H9 (cell line): ENCODE results near the gene THSD4. TPM values are rescaled to one million over a fixed set of nuclear protein-coding genes. Genes with fewer than 3 reads are reported as not detected.

Experiments
- DNase-seq: peaks from one replicate; pipeline ENCODE4 v3.0.0-alpha.2; 2017
- H2AFZ ChIP-seq: one replicate; pipeline ENCODE4 v1.6.1; 2013; ENCODE audit warnings: mild to moderate bottlenecking, low read length, control low read depth, moderate library complexity
- H2AK5ac ChIP-seq: 2 replicates; pipeline ENCODE4 v1.6.1; 2013; ENCODE audit warnings: low read length, control low read depth, mixed read lengths; ENCODE audit not compliant: insufficient read length
- H2BK120ac ChIP-seq: one replicate; pipeline ENCODE4 v1.6.1; 2013; ENCODE audit warnings: low read depth, mild to moderate bottlenecking, low read length, control low read depth, inconsistent platforms; ENCODE audit not compliant: poor library complexity, severe bottlenecking
- H2BK12ac ChIP-seq: 2 replicates; pipeline ENCODE4 v1.6.1; 2013; ENCODE audit warnings: low read length, control low read depth, mixed read lengths, low read depth; ENCODE audit not compliant: insufficient read length
- H2BK15ac ChIP-seq: 2 replicates; pipeline ENCODE4 v1.6.1; 2013; ENCODE audit warnings: low read depth, low read length, control low read depth
- H2BK20ac ChIP-seq: one replicate; pipeline ENCODE4 v1.6.1; 2013; ENCODE audit warnings: low read depth, mild to moderate bottlenecking, low read length, control low read depth, inconsistent platforms; ENCODE audit not compliant: poor library complexity, severe bottlenecking
- H2BK5ac ChIP-seq: 2 replicates; pipeline ENCODE4 v1.6.1; 2013; ENCODE audit warnings: low read length, control low read depth, mixed read lengths; ENCODE audit not compliant: insufficient read length
- H3K14ac ChIP-seq: 2 replicates; pipeline ENCODE4 v1.6.1; 2013; ENCODE audit warnings: low read length, control low read depth; ENCODE audit not compliant: insufficient read depth
- H3K18ac ChIP-seq: 2 replicates; pipeline ENCODE4 v1.6.1; 2013; ENCODE audit warnings: low read depth, mild to moderate bottlenecking, mixed read lengths, low read length, control low read depth; ENCODE audit not compliant: insufficient read length
- H3K23ac ChIP-seq: 2 replicates; pipeline ENCODE4 v1.6.1; 2013; ENCODE audit warnings: low read length, control low read depth, mixed read lengths, low read depth; ENCODE audit not compliant: insufficient read length
- H3K23me2 ChIP-seq: 2 replicates; pipeline ENCODE4 v1.6.1; 2013; ENCODE audit warnings: low read depth, mild to moderate bottlenecking, mixed read lengths, low read length, control low read depth; ENCODE audit not compliant: insufficient read length, poor library complexity, severe bottlenecking
- H3K27ac ChIP-seq: 2 replicates; pipeline ENCODE4 v1.5.1; 2013; ENCODE audit warnings: low read length, control low read depth, mixed read lengths, low read depth; ENCODE audit not compliant: insufficient read length
- H3K27me3 ChIP-seq: 2 replicates; pipeline ENCODE4 v1.6.1; 2013; ENCODE audit warnings: low read length, control low read depth, inconsistent platforms; ENCODE audit not compliant: insufficient read depth
- H3K4ac ChIP-seq: 2 replicates; pipeline ENCODE4 v1.6.1; 2013; ENCODE audit warnings: low read depth, mild to moderate bottlenecking, control low read depth, inconsistent platforms, low read length, moderate library complexity
- H3K4me1 ChIP-seq: 2 replicates; pipeline ENCODE4 v1.6.1; 2013; ENCODE audit warnings: low read length, control low read depth, inconsistent platforms; ENCODE audit not compliant: insufficient read depth
- H3K4me2 ChIP-seq: 2 replicates; pipeline ENCODE4 v1.6.1; 2013; ENCODE audit warnings: low read length, control low read depth, mixed read lengths; ENCODE audit not compliant: insufficient read length, insufficient read depth
- H3K56ac ChIP-seq: 2 replicates; pipeline ENCODE4 v1.6.1; 2013; ENCODE audit warnings: low read depth, mild to moderate bottlenecking, mixed read lengths, low read length, control low read depth; ENCODE audit not compliant: insufficient read length
- H3K79me1 ChIP-seq: 2 replicates; pipeline ENCODE4 v1.6.1; 2013; ENCODE audit warnings: low read depth, mild to moderate bottlenecking, moderate library complexity, low read length, control low read depth, inconsistent platforms; ENCODE audit not compliant: insufficient read depth, poor library complexity, severe bottlenecking
- H3K79me2 ChIP-seq: 2 replicates; pipeline ENCODE4 v1.6.1; 2013; ENCODE audit warnings: low read length, control low read depth, inconsistent platforms; ENCODE audit not compliant: insufficient read depth
- H3K9ac ChIP-seq: 2 replicates; pipeline ENCODE4 v1.6.1; 2013; ENCODE audit warnings: low read length, control low read depth, mixed read lengths; ENCODE audit not compliant: insufficient read length; ENCODE audit errors: extremely low read depth
- H3K9me3 ChIP-seq: one replicate; pipeline ENCODE4 v1.6.1; 2013; ENCODE audit warnings: low read depth, low read length, inconsistent platforms; ENCODE audit not compliant: control insufficient read depth
- H3T11ph ChIP-seq: one replicate; pipeline ENCODE4 v1.6.1; 2013; ENCODE audit warnings: mild to moderate bottlenecking, low read length, control low read depth, inconsistent platforms
- H4K20me1 ChIP-seq: one replicate; pipeline ENCODE4 v1.6.1; 2013; ENCODE audit not compliant: control insufficient read depth, insufficient read length, insufficient read depth
- H4K5ac ChIP-seq: 2 replicates; pipeline ENCODE4 v1.6.1; 2013; ENCODE audit warnings: low read depth, mild to moderate bottlenecking, mixed read lengths, low read length, control low read depth; ENCODE audit not compliant: insufficient read length
- H4K8ac ChIP-seq: replicated peaks from 2 replicates; pipeline ENCODE4 v1.6.1; 2013; ENCODE audit warnings: low read length, control low read depth, mixed read lengths, low read depth; ENCODE audit not compliant: insufficient read length
- H4K91ac ChIP-seq: 2 replicates; pipeline ENCODE4 v1.6.1; 2013; ENCODE audit warnings: low read depth, mild to moderate bottlenecking, moderate library complexity, mixed read lengths, low read length, control low read depth; ENCODE audit not compliant: insufficient read length
- H3K27ac Mint-ChIP-seq, 3 experiments: 2 replicates in 2 of 3; 3 replicates in 1 of 3; pipeline ENCODE4 v1.8.0; 2020 to 2021; ENCODE audit warnings: mixed read lengths in 3 of 3, mild to moderate bottlenecking in 1 of 3, moderate library complexity in 1 of 3
- H3K27me3 Mint-ChIP-seq: 2 replicates; pipeline ENCODE4 v1.8.0; 2021; ENCODE audit warnings: low read depth, mild to moderate bottlenecking, moderate library complexity, mixed read lengths
- H3K36me3 Mint-ChIP-seq, 3 experiments: 2 replicates in 2 of 3; 3 replicates in 1 of 3; pipeline ENCODE4 v1.8.0; 2020 to 2021; ENCODE audit warnings: low read depth in 3 of 3, mixed read lengths in 3 of 3; ENCODE audit not compliant: insufficient read depth in 1 of 3
- H3K4me1 Mint-ChIP-seq, 2 experiments: 2 replicates each; pipeline ENCODE4 v1.8.0; 2020; ENCODE audit warnings: mixed read lengths in 2 of 2
- H3K4me3 Mint-ChIP-seq, 2 experiments: 2 replicates in 1 of 2; 3 replicates in 1 of 2; pipeline ENCODE4 v1.8.0; 2020 to 2021; ENCODE audit warnings: mild to moderate bottlenecking in 2 of 2, mixed read lengths in 2 of 2, moderate library complexity in 1 of 2
- H3K9me3 Mint-ChIP-seq, 2 experiments: 2 replicates in 1 of 2; 3 replicates in 1 of 2; pipeline ENCODE4 v1.8.0; 2020; ENCODE audit warnings: mild to moderate bottlenecking in 2 of 2, mixed read lengths in 2 of 2, moderate library complexity in 1 of 2
- WGBS: extraction: QIAGEN DNeasy Blood & Tissue Kit; methylation state at CpG from one replicate; pipeline ENCODE4 v1.1.7; 2013; ENCODE audit warnings: missing lambda C conversion rate, low lambda C conversion rate, mixed read lengths; ENCODE audit not compliant: insufficient read length; ENCODE audit errors: extremely low coverage; 5-methylcytosine and 5-hydroxymethylcytosine counted together
- total RNA-seq: library from RNA; stranded (reverse); gene quantifications from 2 replicates; pipeline ENCODE4 v1.2.1, GENCODE V29; 2021
- TF ChIP-seq, protein P1 (sequence below): fragments of 200-600 bp; sonication (generic); conservative IDR thresholded peaks from 3 replicates; pipeline ENCODE4 v1.8.0; 2021; ENCODE audit warnings: antibody characterized with exemption, mild to moderate bottlenecking

THSD4 gene
- total RNA-seq, 1 experiment from 2014 or later, result 5.5 TPM

DNA sequence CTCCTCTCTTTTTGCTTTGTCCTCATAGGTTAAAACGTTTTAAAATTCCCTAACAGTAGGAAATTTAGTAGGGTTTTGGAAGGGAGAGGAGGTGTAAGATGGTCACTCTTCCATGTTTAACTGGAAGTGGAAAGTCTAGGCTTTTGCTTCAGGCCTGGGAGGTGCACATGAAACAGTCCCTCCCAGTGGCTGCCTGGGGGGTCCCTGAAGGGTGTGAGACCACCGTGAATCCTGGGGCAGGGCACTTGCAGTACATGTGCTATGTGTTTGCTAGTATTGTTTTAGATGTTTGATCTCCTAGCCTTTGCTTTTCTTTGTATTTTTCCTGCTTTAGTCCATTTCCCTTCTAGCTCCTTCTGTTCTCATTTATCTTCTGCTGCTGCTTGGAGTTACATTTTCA is 178.5 kb downstream of the THSD4 start:
- WGBS, result no CpG with 5 or more reads among the region's 2 CpGs
- H3T11ph ChIP-seq, result no peak overlapping the region
- Mint-ChIP-seq H3K36me3 (peaks cover 0 to 4% (median 0%) of the 10 kb centered on the region in 3 experiments; a peak in 1 of 7 replicates), H3K9me3 (no peaks in the 10 kb centered on the region; a peak in 1 of 5 replicates), H3K27ac (no peak overlapping the region), H3K4me3 (no peak overlapping the region), H3K4me1 (peaks cover 4 to 8% of the 10 kb centered on the region in 2 experiments; a peak in 2 of 4 replicates), H3K27me3 (no peaks in the 10 kb centered on the region)
- no peaks in the 10 kb centered on the region for H3K23me2 ChIP-seq
- no peak overlapping the region for H3K9ac ChIP-seq
- DNase-seq, result no peak
- H3K4me1 ChIP-seq, result no peaks in the 10 kb centered on the region
- TF ChIP-seq, protein P1, sequence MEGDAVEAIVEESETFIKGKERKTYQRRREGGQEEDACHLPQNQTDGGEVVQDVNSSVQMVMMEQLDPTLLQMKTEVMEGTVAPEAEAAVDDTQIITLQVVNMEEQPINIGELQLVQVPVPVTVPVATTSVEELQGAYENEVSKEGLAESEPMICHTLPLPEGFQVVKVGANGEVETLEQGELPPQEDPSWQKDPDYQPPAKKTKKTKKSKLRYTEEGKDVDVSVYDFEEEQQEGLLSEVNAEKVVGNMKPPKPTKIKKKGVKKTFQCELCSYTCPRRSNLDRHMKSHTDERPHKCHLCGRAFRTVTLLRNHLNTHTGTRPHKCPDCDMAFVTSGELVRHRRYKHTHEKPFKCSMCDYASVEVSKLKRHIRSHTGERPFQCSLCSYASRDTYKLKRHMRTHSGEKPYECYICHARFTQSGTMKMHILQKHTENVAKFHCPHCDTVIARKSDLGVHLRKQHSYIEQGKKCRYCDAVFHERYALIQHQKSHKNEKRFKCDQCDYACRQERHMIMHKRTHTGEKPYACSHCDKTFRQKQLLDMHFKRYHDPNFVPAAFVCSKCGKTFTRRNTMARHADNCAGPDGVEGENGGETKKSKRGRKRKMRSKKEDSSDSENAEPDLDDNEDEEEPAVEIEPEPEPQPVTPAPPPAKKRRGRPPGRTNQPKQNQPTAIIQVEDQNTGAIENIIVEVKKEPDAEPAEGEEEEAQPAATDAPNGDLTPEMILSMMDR, result no peak
- no peak overlapping the region for H3K18ac ChIP-seq
- H2AFZ ChIP-seq, result no peak overlapping the region
- H4K91ac ChIP-seq, result no peak overlapping the region
- H3K56ac ChIP-seq, result no peak overlapping the region
- H4K8ac ChIP-seq, result no peak overlapping the region
- H3K79me2 ChIP-seq, result no peaks in the 10 kb centered on the region
- no peaks in the 10 kb centered on the region for H3K79me1 ChIP-seq
- H2BK120ac ChIP-seq, result no peak overlapping the region
- H4K5ac ChIP-seq, result no peak overlapping the region
- no peaks in the 10 kb centered on the region for H3K27me3 ChIP-seq
- H2BK12ac ChIP-seq, result no peak overlapping the region
- H4K20me1 ChIP-seq, result no peaks in the 10 kb centered on the region
- peak overlapping the region; percentile 59; the same call in 1 of the 2 replicates for H3K14ac ChIP-seq
- no peak overlapping the region for H3K27ac ChIP-seq
- no peak overlapping the region for H3K4me2 ChIP-seq
- H2BK5ac ChIP-seq, result no peak overlapping the region
- no peaks in the 10 kb centered on the region for H3K9me3 ChIP-seq
- H2BK15ac ChIP-seq, result no peak overlapping the region
- no peak overlapping the region for H2AK5ac ChIP-seq
- H3K4ac ChIP-seq, result no peak overlapping the region
- no peak overlapping the region for H3K23ac ChIP-seq
- H2BK20ac ChIP-seq, result no peak overlapping the region
